Stomach smooth muscle (tissue), 2 donors: ENCODE measurements around the gene LAMA5.

ENCODE experiments used
- H3K27ac ChIP-seq: one replicate; pipeline ENCODE4 v1.7.0; 2013; ENCODE audit warnings: mild to moderate bottlenecking, low read length, inconsistent platforms
- H3K27me3 ChIP-seq, 2 donors: one replicate each; pipeline ENCODE4 v1.7.0; 2013; ENCODE audit warnings: low read length in 2 of 2; ENCODE audit not compliant: insufficient read depth in 2 of 2, control insufficient read depth in 1 of 2
- H3K36me3 ChIP-seq, 2 donors: one replicate each; pipeline ENCODE4 v1.7.0; 2013; ENCODE audit warnings: low read length in 2 of 2; ENCODE audit not compliant: control insufficient read depth in 2 of 2, insufficient read depth in 2 of 2
- H3K4me1 ChIP-seq: one replicate; pipeline ENCODE4 v1.7.0; 2013; ENCODE audit warnings: low read length; ENCODE audit not compliant: control insufficient read depth, insufficient read depth
- H3K4me3 ChIP-seq, 2 donors: one replicate each; pipeline ENCODE4 v1.7.0; 2013; ENCODE audit warnings: low read length in 2 of 2
- H3K9ac ChIP-seq, 2 donors: one replicate each; pipeline ENCODE4 v1.7.0; 2013; ENCODE audit warnings: low read length in 2 of 2, mild to moderate bottlenecking in 1 of 2
- H3K9me3 ChIP-seq, 2 donors: one replicate each; pipeline ENCODE4 v1.7.0; 2013; ENCODE audit warnings: low read length in 2 of 2; ENCODE audit not compliant: control insufficient read depth in 2 of 2
- donor health status: healthy.
- donor health status: Pancreatic carcinoma.

The LAMA5 gene

GRCh38 chr20:62359491-62360121 is 7.5 kb downstream of the LAMA5 start:
- H3K4me1 ChIP-seq, result peaks cover 96% of the 10 kb centered on the region
- no peaks in the 10 kb centered on the region for H3K27me3 ChIP-seq
- peak overlapping the region in 1 of 2 donors; percentile 64 for H3K4me3 ChIP-seq
- peak overlapping the region in 1 of 2 donors; percentile 21 for H3K9ac ChIP-seq
- H3K9me3 ChIP-seq, result no peaks in the 10 kb centered on the region
- H3K27ac ChIP-seq, result peak overlapping the region; percentile 85
- H3K36me3 ChIP-seq, result peaks cover 4% of the 10 kb centered on the region in 2 donors

GRCh38 chr20:62359043-62359490 is 8.0 kb downstream of the LAMA5 start:
- Histone ChIP-seq H3K9ac (no peak overlapping the region), H3K27ac (peak overlapping the region; percentile 85), H3K4me1 (peaks cover 96% of the 10 kb centered on the region), H3K9me3 (no peaks in the 10 kb centered on the region), H3K27me3 (no peaks in the 10 kb centered on the region), H3K36me3 (peaks cover 4% of the 10 kb centered on the region in 2 donors), H3K4me3 (peak overlapping the region in 1 of 2 donors; percentile 64)

GRCh38 chr20:62358171-62359042 is 8.7 kb downstream of the LAMA5 start:
- Histone ChIP-seq H3K36me3 (peaks cover 4% of the 10 kb centered on the region in 2 donors), H3K9ac (peak overlapping the region; percentile 15 to 21), H3K27ac (peak overlapping the region; percentile 85), H3K4me3 (peak overlapping the region; percentile 35 to 64), H3K9me3 (no peaks in the 10 kb centered on the region), H3K27me3 (no peaks in the 10 kb centered on the region), H3K4me1 (peaks cover 95% of the 10 kb centered on the region)

- peaks cover 4% of the 10 kb centered on the region in 2 donors for H3K36me3 ChIP-seq
- H3K27me3 ChIP-seq, result no peaks in the 10 kb centered on the region
- H3K27ac ChIP-seq, result peak overlapping the region; percentile 85
- H3K4me1 ChIP-seq, result peaks cover 95% of the 10 kb centered on the region
- peak overlapping the region; percentile 13 to 32 for H3K9ac ChIP-seq
- H3K9me3 ChIP-seq, result no peaks in the 10 kb centered on the region
- H3K4me3 ChIP-seq, result peak overlapping the region in 1 of 2 donors; percentile 64
These were observed 9.4 kb downstream of the LAMA5 start for GRCh38 chr20:62357681-62358080.

GRCh38 chr20:62357187-62357667 is 9.9 kb downstream of the LAMA5 start:
- Histone ChIP-seq H3K9me3 (no peaks in the 10 kb centered on the region), H3K9ac (peak overlapping the region; percentile 5 to 32), H3K36me3 (peaks cover 3 to 4% of the 10 kb centered on the region in 2 donors), H3K4me1 (peaks cover 95% of the 10 kb centered on the region), H3K4me3 (peak overlapping the region; percentile 21 to 64), H3K27ac (peak overlapping the region; percentile 85), H3K27me3 (no peaks in the 10 kb centered on the region)

- Histone ChIP-seq H3K27ac (peak overlapping the region; percentile 85), H3K4me1 (peaks cover 91% of the 10 kb centered on the region), H3K9ac (peak overlapping the region in 1 of 2 donors; percentile 47), H3K4me3 (peak overlapping the region; percentile 21 to 64), H3K36me3 (peaks cover 0 to under 1% of the 10 kb centered on the region in 2 donors), H3K27me3 (no peaks in the 10 kb centered on the region), H3K9me3 (no peaks in the 10 kb centered on the region)
These were observed 10.4 kb downstream of the LAMA5 start for GRCh38 chr20:62356589-62357186.

GRCh38 chr20:62355878-62356588 is 11.1 kb downstream of the LAMA5 start:
- Histone ChIP-seq H3K27ac (peak overlapping the region; percentile 85), H3K36me3 (peaks cover 4 to 6% of the 10 kb centered on the region in 2 donors), H3K27me3 (no peaks in the 10 kb centered on the region), H3K4me1 (peaks cover 84% of the 10 kb centered on the region), H3K9ac (peak overlapping the region; percentile 47 to 60), H3K4me3 (peak overlapping the region; percentile 7 to 64), H3K9me3 (no peaks in the 10 kb centered on the region)

GRCh38 chr20:62355516-62355877 is 11.6 kb downstream of the LAMA5 start:
- H3K9me3 ChIP-seq, result no peaks in the 10 kb centered on the region
- H3K4me1 ChIP-seq, result peaks cover 82% of the 10 kb centered on the region
- no peaks in the 10 kb centered on the region for H3K27me3 ChIP-seq
- peak overlapping the region; percentile 47 to 60 for H3K9ac ChIP-seq
- H3K36me3 ChIP-seq, result peaks cover 6 to 11% of the 10 kb centered on the region in 2 donors
- H3K27ac ChIP-seq, result peak overlapping the region; percentile 85
- H3K4me3 ChIP-seq, result peak overlapping the region; percentile 7 to 64

- H3K27ac ChIP-seq, result peak overlapping the region; percentile 85
- H3K9me3 ChIP-seq, result no peaks in the 10 kb centered on the region
- peaks cover 83% of the 10 kb centered on the region for H3K4me1 ChIP-seq
- H3K36me3 ChIP-seq, result peaks cover 6 to 17% of the 10 kb centered on the region in 2 donors
- peak overlapping the region; percentile 29 to 60 for H3K9ac ChIP-seq
- H3K27me3 ChIP-seq, result no peaks in the 10 kb centered on the region
- peak overlapping the region; percentile 35 to 64 for H3K4me3 ChIP-seq
These were observed 12.2 kb downstream of the LAMA5 start for GRCh38 chr20:62354811-62355341.
